HepG2 (cell line): ENCODE results near the gene ARHGEF12. TPM values are rescaled to one million over a fixed set of nuclear protein-coding genes. Genes with fewer than 3 reads are reported as not detected.

Experiments
- ATAC-seq: fragments of 200-7000 bp; cut with Tn5 transposase; 3 replicates; pipeline ENCODE4 v1.9.1; 2020; ENCODE audit warnings: mild to moderate bottlenecking, moderate library complexity
- BruUV-seq: library from RNA; stranded (reverse); fragments of 400-500 nt; replicated peaks from 2 replicates; lab custom pipeline; 2021; lab: Mats Ljungman, UMichigan
- CTCF ChIA-PET: fragments of 300-600 bp; formaldehyde crosslinking; extraction: SDS; loops from one replicate; lab custom pipeline; 2021; ENCODE audit warnings: low total read pairs, inconsistent platforms, low intra/inter-chr PET ratio; lab: Yijun Ruan, JAX
- POLR2A ChIA-PET: fragments of 350-600 bp; sonication (Branson Sonifier 250); formaldehyde crosslinking; loops from one replicate; lab custom pipeline; 2020; ENCODE audit warnings: antibody characterized with exemption, inconsistent platforms; lab: Yijun Ruan, JAX
- DNase-seq: peaks from one replicate; pipeline ENCODE4 v3.0.0-alpha.2; 2015; ENCODE audit warnings: low spot score
- FAIRE-seq: peaks from 3 replicates; lab custom pipeline; 2011; peaks lifted over from hg19 to GRCh38; lab: Jason Lieb, UNC
- H2AFZ ChIP-seq: one replicate; pipeline ENCODE4 v1.6.1; 2011; ENCODE audit warnings: low read length, inconsistent platforms
- H3K27ac ChIP-seq: fragments of 300-600 bp; 3 replicates; pipeline ENCODE4 v1.8.0; 2011; ENCODE audit warnings: mixed run types, mild to moderate bottlenecking, mixed read lengths, low read length, inconsistent platforms; ENCODE audit not compliant: insufficient read depth; ENCODE audit errors: extremely low read length
- H3K27me3 ChIP-seq, 2 experiments: fragments of 200-600 bp in 1 of 2; 2 replicates in 1 of 2; 3 replicates in 1 of 2; pipeline versions ENCODE4 v1.6.0 to v1.8.0; 2011; ENCODE audit warnings: low read length in 2 of 2, mild to moderate bottlenecking in 2 of 2, moderate library complexity in 2 of 2, inconsistent platforms in 1 of 2; ENCODE audit not compliant: insufficient read depth in 2 of 2, control insufficient read depth in 1 of 2
- H3K36me3 ChIP-seq, 2 experiments: fragments of 200-600 bp in 1 of 2; replicated peaks in 1 of 2; 2 replicates in 1 of 2; 3 replicates in 1 of 2; pipeline versions ENCODE4 v1.5.1 to v1.8.0; 2011; ENCODE audit warnings: low read length in 2 of 2, inconsistent platforms in 1 of 2; ENCODE audit not compliant: insufficient read depth in 2 of 2, control insufficient read depth in 1 of 2
- H3K4me1 ChIP-seq: 2 replicates; pipeline ENCODE4 v1.5.1; 2012; ENCODE audit warnings: low read length, inconsistent platforms; ENCODE audit not compliant: insufficient read depth
- H3K4me2 ChIP-seq: 2 replicates; pipeline ENCODE4 v1.6.0; 2011; ENCODE audit warnings: low read depth, low read length, inconsistent platforms
- H3K4me3 ChIP-seq, 3 experiments: fragments of 200-600 bp in 1 of 3; sonication (generic), shearing (Covaris generic) in 1 of 3; replicated peaks in 1 of 3; 2 replicates each; pipeline ENCODE4 v1.5.1; 2011 to 2016; ENCODE audit warnings: low read length in 3 of 3, inconsistent platforms in 2 of 3, low read depth in 2 of 3, mild to moderate bottlenecking in 2 of 3, control low read depth in 1 of 3, mixed read lengths in 1 of 3; ENCODE audit not compliant: insufficient read depth in 1 of 3
- H3K79me2 ChIP-seq: one replicate; pipeline ENCODE4 v1.6.1; 2011; ENCODE audit warnings: low read length, inconsistent platforms; ENCODE audit not compliant: insufficient read depth
- H3K9ac ChIP-seq: 2 replicates; pipeline ENCODE4 v1.6.0; 2011; ENCODE audit warnings: mild to moderate bottlenecking, low read depth, low read length, inconsistent platforms; ENCODE audit not compliant: insufficient read depth
- H3K9me3 ChIP-seq: 2 replicates; pipeline ENCODE4 v1.5.1; 2012; ENCODE audit warnings: mild to moderate bottlenecking, low read length
- H4K20me1 ChIP-seq: 2 replicates; pipeline ENCODE4 v1.6.0; 2011; ENCODE audit warnings: inconsistent platforms, mild to moderate bottlenecking, low read length, moderate library complexity; ENCODE audit not compliant: insufficient read depth
- DPF2 ChIP-seq: sonication (generic); formaldehyde crosslinking; IDR thresholded peaks from 2 replicates; pipeline ENCODE4 v1.4.0; 2020; ENCODE audit warnings: mild to moderate bottlenecking, low read depth, missing genetic modification reagents, borderline replicate concordance
- HNF4G ChIP-seq, 2 experiments: sonication (generic) in 1 of 2; formaldehyde crosslinking in 1 of 2; IDR thresholded peaks; 2 replicates each; pipeline versions ENCODE4 v1.4.0 to v1.6.1; 2011 to 2020; ENCODE audit warnings: borderline replicate concordance in 2 of 2, low read depth in 2 of 2, mild to moderate bottlenecking in 2 of 2, low read length in 1 of 2, missing genetic modification reagents in 1 of 2, moderate library complexity in 1 of 2
- JUNB ChIP-seq: sonication (generic); formaldehyde crosslinking; IDR thresholded peaks from 2 replicates; pipeline ENCODE4 v1.8.0; 2022; ENCODE audit warnings: missing genetic modification reagents, mild to moderate bottlenecking, borderline replicate concordance
- MATR3 ChIP-seq: sonication (generic); formaldehyde crosslinking; IDR thresholded peaks from 2 replicates; pipeline ENCODE4 v1.4.0; 2020; ENCODE audit warnings: missing genetic modification reagents
- MED13 ChIP-seq: sonication (generic); formaldehyde crosslinking; IDR thresholded peaks from 2 replicates; pipeline ENCODE4 v1.5.0; 2020; ENCODE audit warnings: missing genetic modification reagents
- NFKB2 ChIP-seq: sonication (generic); formaldehyde crosslinking; IDR thresholded peaks from 2 replicates; pipeline ENCODE4 v1.4.0; 2020; ENCODE audit warnings: missing genetic modification reagents, borderline replicate concordance
- PLRG1 ChIP-seq: fragments of 450-650 bp; conservative IDR thresholded peaks from 2 replicates; pipeline ENCODE4 v1.6.1; 2016
- RAD21 ChIP-seq: fragments of 450-650 bp; formaldehyde crosslinking; IDR thresholded peaks from 2 replicates; pipeline ENCODE4 v1.5.0; 2020; ENCODE audit warnings: mild to moderate bottlenecking
- ZKSCAN1 ChIP-seq: fragments of 150-350 bp; IDR thresholded peaks from 2 replicates; pipeline ENCODE4 v1.6.1; 2014; ENCODE audit warnings: low read length
- ZNF225 ChIP-seq: sonication (generic); formaldehyde crosslinking; IDR thresholded peaks from 2 replicates; pipeline ENCODE4 v1.4.0; 2020; ENCODE audit warnings: mild to moderate bottlenecking, missing genetic modification reagents
- WGBS: methylation state at CpG from one replicate; pipeline ENCODE4 v1.1.6; 2017; ENCODE audit warnings: low lambda C conversion rate; 5-methylcytosine and 5-hydroxymethylcytosine counted together
- in situ Hi-C: cut with HindIII; loops from 2 replicates; pipeline ENCODE4 v1.10.0; 2017; ENCODE audit warnings: low pct_unique_long_range_greater_than_20kb; ENCODE audit not compliant: extremely low pct_ligation_motif_present
- intact Hi-C: fragments of 100-400 bp; cut with micrococcal nuclease; formaldehyde crosslinking; loops from one replicate; pipeline ENCODE4 v1.10.0; 2022; ENCODE audit not compliant: unreplicated experiment
- polyA plus RNA-seq, 8 experiments: library from polyadenylated mRNA; depleted of rRNA in 3 of 8; stranded (reverse) in 7 of 8; unstranded in 1 of 8; fragments of >200 nt; fragmentation: Illumina TruSeq in 4 of 8; extraction: Trizol in 4 of 8; gene quantifications; 2 replicates each; pipeline versions ENCODE4 v1.2.1 to v1.2.3, GENCODE V29; 2011 to 2016; ENCODE audit warnings: low read depth in 4 of 8, missing spikeins in 1 of 8, mixed read lengths in 1 of 8; ENCODE audit not compliant: insufficient read depth in 1 of 8
- total RNA-seq, 5 experiments: library from RNA; depleted of rRNA; stranded (reverse); fragments of >200 nt; fragmentation: Illumina TruSeq; extraction: Trizol; gene quantifications; 2 replicates each; pipeline ENCODE4 v1.2.3, GENCODE V29; 2016; ENCODE audit warnings: low read depth in 1 of 5
- TF ChIP-seq, protein P1 (sequence below): sonication (generic); formaldehyde crosslinking; IDR thresholded peaks from 2 replicates; pipeline ENCODE4 v1.8.0; 2022; ENCODE audit warnings: mild to moderate bottlenecking, missing genetic modification reagents, moderate library complexity
- TF ChIP-seq, protein P2 (sequence below): sonication (generic); formaldehyde crosslinking; conservative IDR thresholded peaks from 2 replicates; pipeline ENCODE4 v1.4.0; 2020; ENCODE audit warnings: mild to moderate bottlenecking, missing genetic modification reagents, moderate library complexity
- TF ChIP-seq, protein P3 (sequence below): sonication (generic); formaldehyde crosslinking; IDR thresholded peaks from 2 replicates; pipeline ENCODE4 v1.4.0; 2020; ENCODE audit warnings: low read depth, mild to moderate bottlenecking, missing genetic modification reagents

Gene ARHGEF12
- total and polyA plus RNA-seq, 2 of the 13 experiments (the other 11 are each of a cell fraction or from before 2014, with no cell fraction given): 17.9 to 54.4 TPM

DNA sequence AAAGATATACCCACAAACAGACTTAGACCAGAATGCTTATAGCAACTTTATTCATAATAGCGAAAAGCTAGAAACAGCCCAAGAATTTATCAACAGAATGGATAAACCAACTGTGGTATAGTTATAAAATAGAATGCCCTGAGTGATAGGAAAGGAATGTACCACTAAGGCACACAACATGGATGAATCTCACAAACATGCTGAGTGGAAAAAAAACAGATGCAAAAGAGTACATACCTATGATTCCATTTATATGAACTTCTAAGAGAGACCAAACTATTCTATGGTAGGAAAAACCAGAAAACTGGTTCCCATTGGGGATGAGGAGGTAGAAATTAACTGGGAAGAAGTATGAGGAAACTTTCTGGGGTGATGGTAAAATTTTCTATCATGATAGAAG, 134.9 kb downstream of the ARHGEF12 start:
- Histone ChIP-seq H3K79me2 (no peaks in the 10 kb centered on the region), H3K36me3 (peaks cover 13 to 49% of the 10 kb centered on the region in 2 experiments; a peak in 4 of 5 replicates), H4K20me1 (no peaks in the 10 kb centered on the region), H3K27ac (no peak overlapping the region), H3K4me3 (no peak overlapping the region), H3K4me1 (no peaks in the 10 kb centered on the region), H2AFZ (no peak overlapping the region), H3K9me3 (no peaks in the 10 kb centered on the region), H3K4me2 (no peak overlapping the region), H3K27me3 (no peaks in the 10 kb centered on the region), H3K9ac (no peak overlapping the region)
- POLR2A ChIA-PET: no interaction called here
- WGBS: 98% methylated on average over 1 of the region's 1 CpG
- FAIRE-seq (no peak), DNase-seq (no peak), ATAC-seq (no peak)
- in situ Hi-C loops (no loop called here), intact Hi-C loops (loop anchor here (10.0 kb wide), 1 partner anchor 1576 kb away; no protein-coding TSS in a partner anchor)
- no peak for TF ChIP-seq PLRG1
- CTCF ChIA-PET: interaction anchor here (1.1 kb wide), 1 partner anchor 137 kb away, joined by 3 read pairs; no protein-coding TSS in a partner anchor
- no TSS peak for BruUV-seq

DNA sequence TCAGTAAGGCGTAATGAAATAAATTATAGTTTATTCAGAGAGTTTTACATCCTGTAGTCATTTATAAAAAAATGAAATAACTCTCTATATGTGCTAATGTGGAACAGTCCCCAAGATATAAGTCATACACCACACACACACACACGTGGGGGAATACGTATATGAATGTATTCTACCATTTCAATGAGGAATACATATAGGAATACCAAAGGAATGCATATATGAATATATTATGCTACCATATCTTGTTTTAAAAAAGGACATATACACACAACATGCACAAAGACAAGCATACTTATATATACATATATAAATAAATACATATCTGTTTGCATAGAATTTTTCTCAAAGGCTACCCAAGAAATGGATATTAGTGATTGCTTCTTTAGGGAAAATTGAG, 135.8 kb downstream of the ARHGEF12 start:
- Histone ChIP-seq H3K36me3 (peaks cover 7 to 50% of the 10 kb centered on the region in 2 experiments; a peak in 4 of 5 replicates), H3K4me2 (no peak overlapping the region), H4K20me1 (no peaks in the 10 kb centered on the region), H3K27me3 (no peaks in the 10 kb centered on the region), H3K27ac (no peak overlapping the region), H3K79me2 (no peaks in the 10 kb centered on the region), H3K9ac (no peak overlapping the region), H3K9me3 (no peaks in the 10 kb centered on the region), H3K4me3 (no peak overlapping the region), H3K4me1 (no peaks in the 10 kb centered on the region), H2AFZ (no peak overlapping the region)
- FAIRE-seq (no peak), ATAC-seq (no peak), DNase-seq (no peak)
- POLR2A ChIA-PET: no interaction called here
- intact Hi-C loops (loop anchor here (10.0 kb wide), 1 partner anchor 1577 kb away; no protein-coding TSS in a partner anchor), in situ Hi-C loops (no loop called here)
- 97% methylated on average over 3 of the region's 3 CpGs for WGBS
- CTCF ChIA-PET: no interaction called here
- BruUV-seq: no TSS peak
- TF ChIP-seq NFKB2 (CRISPR knock-in tag): no peak
- TF ChIP-seq JUNB (CRISPR knock-in tag): no peak
- TF ChIP-seq HNF4G (IDR thresholded peaks at IDR 0.05; ENCODE audit: borderline replicate concordance, low read depth, low read length): no peak
- TF ChIP-seq HNF4G (CRISPR knock-in tag; IDR thresholded peaks at IDR 0.05; ENCODE audit: borderline replicate concordance, low read depth): no peak
- TF ChIP-seq, protein P1, sequence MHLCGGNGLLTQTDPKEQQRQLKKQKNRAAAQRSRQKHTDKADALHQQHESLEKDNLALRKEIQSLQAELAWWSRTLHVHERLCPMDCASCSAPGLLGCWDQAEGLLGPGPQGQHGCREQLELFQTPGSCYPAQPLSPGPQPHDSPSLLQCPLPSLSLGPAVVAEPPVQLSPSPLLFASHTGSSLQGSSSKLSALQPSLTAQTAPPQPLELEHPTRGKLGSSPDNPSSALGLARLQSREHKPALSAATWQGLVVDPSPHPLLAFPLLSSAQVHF (CRISPR knock-in tag): no peak
- TF ChIP-seq RAD21 (CRISPR knock-in tag): no peak
- TF ChIP-seq ZNF225: no peak
- no peak for TF ChIP-seq MED13 (CRISPR knock-in tag)
- TF ChIP-seq, protein P2, sequence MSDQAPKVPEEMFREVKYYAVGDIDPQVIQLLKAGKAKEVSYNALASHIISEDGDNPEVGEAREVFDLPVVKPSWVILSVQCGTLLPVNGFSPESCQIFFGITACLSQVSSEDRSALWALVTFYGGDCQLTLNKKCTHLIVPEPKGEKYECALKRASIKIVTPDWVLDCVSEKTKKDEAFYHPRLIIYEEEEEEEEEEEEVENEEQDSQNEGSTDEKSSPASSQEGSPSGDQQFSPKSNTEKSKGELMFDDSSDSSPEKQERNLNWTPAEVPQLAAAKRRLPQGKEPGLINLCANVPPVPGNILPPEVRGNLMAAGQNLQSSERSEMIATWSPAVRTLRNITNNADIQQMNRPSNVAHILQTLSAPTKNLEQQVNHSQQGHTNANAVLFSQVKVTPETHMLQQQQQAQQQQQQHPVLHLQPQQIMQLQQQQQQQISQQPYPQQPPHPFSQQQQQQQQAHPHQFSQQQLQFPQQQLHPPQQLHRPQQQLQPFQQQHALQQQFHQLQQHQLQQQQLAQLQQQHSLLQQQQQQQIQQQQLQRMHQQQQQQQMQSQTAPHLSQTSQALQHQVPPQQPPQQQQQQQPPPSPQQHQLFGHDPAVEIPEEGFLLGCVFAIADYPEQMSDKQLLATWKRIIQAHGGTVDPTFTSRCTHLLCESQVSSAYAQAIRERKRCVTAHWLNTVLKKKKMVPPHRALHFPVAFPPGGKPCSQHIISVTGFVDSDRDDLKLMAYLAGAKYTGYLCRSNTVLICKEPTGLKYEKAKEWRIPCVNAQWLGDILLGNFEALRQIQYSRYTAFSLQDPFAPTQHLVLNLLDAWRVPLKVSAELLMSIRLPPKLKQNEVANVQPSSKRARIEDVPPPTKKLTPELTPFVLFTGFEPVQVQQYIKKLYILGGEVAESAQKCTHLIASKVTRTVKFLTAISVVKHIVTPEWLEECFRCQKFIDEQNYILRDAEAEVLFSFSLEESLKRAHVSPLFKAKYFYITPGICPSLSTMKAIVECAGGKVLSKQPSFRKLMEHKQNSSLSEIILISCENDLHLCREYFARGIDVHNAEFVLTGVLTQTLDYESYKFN (CRISPR knock-in tag): no peak
- no peak for TF ChIP-seq ZKSCAN1
- TF ChIP-seq MATR3 (CRISPR knock-in tag): no peak
- TF ChIP-seq DPF2 (CRISPR knock-in tag): no peak
- TF ChIP-seq, protein P3, sequence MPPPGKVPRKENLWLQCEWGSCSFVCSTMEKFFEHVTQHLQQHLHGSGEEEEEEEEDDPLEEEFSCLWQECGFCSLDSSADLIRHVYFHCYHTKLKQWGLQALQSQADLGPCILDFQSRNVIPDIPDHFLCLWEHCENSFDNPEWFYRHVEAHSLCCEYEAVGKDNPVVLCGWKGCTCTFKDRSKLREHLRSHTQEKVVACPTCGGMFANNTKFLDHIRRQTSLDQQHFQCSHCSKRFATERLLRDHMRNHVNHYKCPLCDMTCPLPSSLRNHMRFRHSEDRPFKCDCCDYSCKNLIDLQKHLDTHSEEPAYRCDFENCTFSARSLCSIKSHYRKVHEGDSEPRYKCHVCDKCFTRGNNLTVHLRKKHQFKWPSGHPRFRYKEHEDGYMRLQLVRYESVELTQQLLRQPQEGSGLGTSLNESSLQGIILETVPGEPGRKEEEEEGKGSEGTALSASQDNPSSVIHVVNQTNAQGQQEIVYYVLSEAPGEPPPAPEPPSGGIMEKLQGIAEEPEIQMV (CRISPR knock-in tag): no peak
